ENCODE data around the gene YPEL4.

Gene YPEL4

GRCh38 chr11:57651408-57651807, 1.7 kb upstream of the YPEL4 start:
- no peak for DNase-seq (ENCODE audit: extremely low read depth in 1 of 2, low read depth in 1 of 2)

- no peak for DNase-seq (ENCODE audit: extremely low read depth in 1 of 2, low read depth in 1 of 2)
These were observed 1.0 kb upstream of the YPEL4 start for GRCh38 chr11:57650739-57651090.

- DNase-seq (ENCODE audit: extremely low read depth in 1 of 2, low read depth in 1 of 2), result no peak
These were observed 644 bp downstream of the YPEL4 start for GRCh38 chr11:57648801-57649735.

GRCh38 chr11:57647960-57648800, 1.5 kb downstream of the YPEL4 start:
- DNase-seq (ENCODE audit: extremely low read depth in 1 of 2, low read depth in 1 of 2), result no peak

- DNase-seq (ENCODE audit: extremely low read depth in 1 of 2, low read depth in 1 of 2), result no peak
These were observed 2.3 kb downstream of the YPEL4 start for GRCh38 chr11:57647372-57647771.

- no peak for DNase-seq (ENCODE audit: extremely low read depth in 1 of 2, low read depth in 1 of 2)
These were observed 2.9 kb downstream of the YPEL4 start for GRCh38 chr11:57646799-57647303.

- DNase-seq (ENCODE audit: extremely low read depth in 1 of 2, low read depth in 1 of 2), result no peak
These were observed 3.4 kb downstream of the YPEL4 start for GRCh38 chr11:57646194-57646798.

GRCh38 chr11:57645689-57646085, 4.0 kb downstream of the YPEL4 start:
- DNase-seq (ENCODE audit: extremely low read depth in 1 of 2, low read depth in 1 of 2), result no peak

GRCh38 chr11:57644748-57645688, 4.7 kb downstream of the YPEL4 start:
- DNase-seq (ENCODE audit: extremely low read depth in 1 of 2, low read depth in 1 of 2), result peak; percentile 53 to 78

- DNase-seq (ENCODE audit: extremely low read depth in 1 of 2, low read depth in 1 of 2), result no peak
These were observed 5.9 kb downstream of the YPEL4 start for GRCh38 chr11:57643802-57644201.

- no peak for DNase-seq (ENCODE audit: extremely low read depth in 1 of 2, low read depth in 1 of 2)
These were observed 8.5 kb downstream of the YPEL4 start for GRCh38 chr11:57641011-57641807.

GRCh38 chr11:57640068-57640800, 9.5 kb downstream of the YPEL4 start:
- DNase-seq (ENCODE audit: extremely low read depth in 1 of 2, low read depth in 1 of 2), result no peak

GRCh38 chr11:57639321-57640067, 10.2 kb downstream of the YPEL4 start:
- no peak for DNase-seq (ENCODE audit: extremely low read depth in 1 of 2, low read depth in 1 of 2)

- DNase-seq (ENCODE audit: extremely low read depth in 1 of 2, low read depth in 1 of 2), result no peak
These were observed 10.8 kb downstream of the YPEL4 start for GRCh38 chr11:57638811-57639320.

- no peak for DNase-seq (ENCODE audit: extremely low read depth in 1 of 2, low read depth in 1 of 2)
These were observed 11.5 kb downstream of the YPEL4 start for GRCh38 chr11:57638005-57638781.

- no peak for DNase-seq (ENCODE audit: extremely low read depth in 1 of 2, low read depth in 1 of 2)
These were observed 12.1 kb downstream of the YPEL4 start for GRCh38 chr11:57637626-57638004.

- no peak for DNase-seq (ENCODE audit: extremely low read depth in 1 of 2, low read depth in 1 of 2)
These were observed 14.5 kb downstream of the YPEL4 start for GRCh38 chr11:57635246-57635645.
